IMR-90 (cell line): ENCODE data around the gene SPCS3.

Experiments
- CHD1 ChIP-seq: IDR thresholded peaks from 2 replicates; pipeline ENCODE4 v1.6.1; 2012; ENCODE audit warnings: low read depth, low read length, improper control_type of control experiment
- MAZ ChIP-seq: IDR thresholded peaks from 2 replicates; pipeline ENCODE4 v1.6.1; 2012; ENCODE audit warnings: low read depth, mild to moderate bottlenecking, low read length, improper control_type of control experiment, moderate library complexity, borderline replicate concordance
- MXI1 ChIP-seq: IDR thresholded peaks from 2 replicates; pipeline ENCODE4 v1.6.1; 2012; ENCODE audit warnings: low read depth, mild to moderate bottlenecking, low read length, moderate library complexity, borderline replicate concordance
- POLR2A ChIP-seq: IDR thresholded peaks from 2 replicates; pipeline ENCODE4 v1.6.1; 2012; ENCODE audit warnings: mild to moderate bottlenecking, low read depth, low read length
- RAD21 ChIP-seq: IDR thresholded peaks from 2 replicates; pipeline ENCODE4 v1.6.1; 2012; ENCODE audit warnings: low read length, improper control_type of control experiment
- RFX5 ChIP-seq: IDR thresholded peaks from 2 replicates; pipeline ENCODE4 v1.8.0; 2012; ENCODE audit warnings: low read depth, mild to moderate bottlenecking, low read length, moderate library complexity
- SMC3 ChIP-seq: fragments of 150-350 bp; IDR thresholded peaks from 2 replicates; pipeline ENCODE4 v1.6.1; 2016; ENCODE audit warnings: low read depth, mild to moderate bottlenecking, antibody characterized with exemption, low read length, moderate library complexity
- TF ChIP-seq, protein P1 (sequence below): fragments of 150-350 bp; IDR thresholded peaks from 2 replicates; pipeline ENCODE4 v1.6.1; 2017; ENCODE audit warnings: mild to moderate bottlenecking, antibody characterized with exemption, low read length, low read depth
- TF ChIP-seq, protein P2 (sequence below): conservative IDR thresholded peaks from 2 replicates; pipeline ENCODE4 v1.5.1; 2012; ENCODE audit warnings: mild to moderate bottlenecking, low read depth, low read length, improper control_type of control experiment
- TF ChIP-seq, protein P3 (sequence below): fragments of 150-350 bp; IDR thresholded peaks from 2 replicates; pipeline ENCODE4 v1.6.1; 2016; ENCODE audit warnings: low read depth, mild to moderate bottlenecking, low read length, moderate library complexity, borderline replicate concordance

DNA sequence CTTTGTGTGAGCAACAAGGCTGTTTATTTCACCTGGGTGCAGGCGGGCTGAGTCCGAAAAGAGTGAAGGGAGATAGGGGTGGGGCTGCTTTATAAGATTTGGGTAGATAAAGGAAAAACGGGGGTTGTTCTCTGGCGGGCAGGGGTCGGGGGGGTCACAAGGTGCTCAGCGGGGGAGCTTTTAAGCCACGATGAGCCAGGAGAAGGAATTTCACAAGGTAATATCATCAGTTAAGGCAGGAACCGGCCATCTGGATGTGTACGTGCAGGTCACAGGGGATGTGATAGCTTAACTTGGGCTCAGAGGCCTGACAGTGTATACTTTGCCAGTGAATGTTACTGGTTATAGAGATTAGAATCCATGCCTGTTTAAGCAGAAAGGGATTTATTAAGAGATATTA, 19.7 kb upstream of the SPCS3 start:
- TF ChIP-seq RAD21 (no peak), CHD1 (no peak), SMC3 (no peak), POLR2A (no peak), RFX5 (no peak), MAZ (no peak), MXI1 (no peak)
- TF ChIP-seq, protein P1, sequence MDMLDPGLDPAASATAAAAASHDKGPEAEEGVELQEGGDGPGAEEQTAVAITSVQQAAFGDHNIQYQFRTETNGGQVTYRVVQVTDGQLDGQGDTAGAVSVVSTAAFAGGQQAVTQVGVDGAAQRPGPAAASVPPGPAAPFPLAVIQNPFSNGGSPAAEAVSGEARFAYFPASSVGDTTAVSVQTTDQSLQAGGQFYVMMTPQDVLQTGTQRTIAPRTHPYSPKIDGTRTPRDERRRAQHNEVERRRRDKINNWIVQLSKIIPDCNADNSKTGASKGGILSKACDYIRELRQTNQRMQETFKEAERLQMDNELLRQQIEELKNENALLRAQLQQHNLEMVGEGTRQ, result no peak
- TF ChIP-seq, protein P2, sequence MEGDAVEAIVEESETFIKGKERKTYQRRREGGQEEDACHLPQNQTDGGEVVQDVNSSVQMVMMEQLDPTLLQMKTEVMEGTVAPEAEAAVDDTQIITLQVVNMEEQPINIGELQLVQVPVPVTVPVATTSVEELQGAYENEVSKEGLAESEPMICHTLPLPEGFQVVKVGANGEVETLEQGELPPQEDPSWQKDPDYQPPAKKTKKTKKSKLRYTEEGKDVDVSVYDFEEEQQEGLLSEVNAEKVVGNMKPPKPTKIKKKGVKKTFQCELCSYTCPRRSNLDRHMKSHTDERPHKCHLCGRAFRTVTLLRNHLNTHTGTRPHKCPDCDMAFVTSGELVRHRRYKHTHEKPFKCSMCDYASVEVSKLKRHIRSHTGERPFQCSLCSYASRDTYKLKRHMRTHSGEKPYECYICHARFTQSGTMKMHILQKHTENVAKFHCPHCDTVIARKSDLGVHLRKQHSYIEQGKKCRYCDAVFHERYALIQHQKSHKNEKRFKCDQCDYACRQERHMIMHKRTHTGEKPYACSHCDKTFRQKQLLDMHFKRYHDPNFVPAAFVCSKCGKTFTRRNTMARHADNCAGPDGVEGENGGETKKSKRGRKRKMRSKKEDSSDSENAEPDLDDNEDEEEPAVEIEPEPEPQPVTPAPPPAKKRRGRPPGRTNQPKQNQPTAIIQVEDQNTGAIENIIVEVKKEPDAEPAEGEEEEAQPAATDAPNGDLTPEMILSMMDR, result no peak
- TF ChIP-seq, protein P3, sequence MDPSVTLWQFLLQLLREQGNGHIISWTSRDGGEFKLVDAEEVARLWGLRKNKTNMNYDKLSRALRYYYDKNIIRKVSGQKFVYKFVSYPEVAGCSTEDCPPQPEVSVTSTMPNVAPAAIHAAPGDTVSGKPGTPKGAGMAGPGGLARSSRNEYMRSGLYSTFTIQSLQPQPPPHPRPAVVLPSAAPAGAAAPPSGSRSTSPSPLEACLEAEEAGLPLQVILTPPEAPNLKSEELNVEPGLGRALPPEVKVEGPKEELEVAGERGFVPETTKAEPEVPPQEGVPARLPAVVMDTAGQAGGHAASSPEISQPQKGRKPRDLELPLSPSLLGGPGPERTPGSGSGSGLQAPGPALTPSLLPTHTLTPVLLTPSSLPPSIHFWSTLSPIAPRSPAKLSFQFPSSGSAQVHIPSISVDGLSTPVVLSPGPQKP, result no peak
